Astrocyte of the cerebellum (primary cell): Measurements from ENCODE around the gene WDR89.
"Not testable (repeated sequence)": the region's sequence is repeated elsewhere in the genome, so short reads cannot be mapped to it uniquely, and the experiment has no call there.

Experiments
- DNase-seq: peaks from one replicate; pipeline ENCODE4 v3.0.0-alpha.2; 2011; ENCODE audit warnings: low read depth
- H3K4me3 ChIP-seq: 2 replicates; pipeline ENCODE4 v1.5.1; 2011; ENCODE audit warnings: mild to moderate bottlenecking, low read depth, low read length, moderate library complexity
- CTCF ChIP-seq: IDR thresholded peaks from 2 replicates; pipeline ENCODE4 v1.5.1; 2012; ENCODE audit warnings: low read length, low read depth, moderate library complexity, mild to moderate bottlenecking; ENCODE audit errors: missing control alignments
- in situ Hi-C: cut with HindIII; loops from 2 replicates; pipeline ENCODE4 v1.10.0; 2017; ENCODE audit warnings: low sequenced_read_pairs

The WDR89 gene

GRCh38 chr14:63603749-63604277, 37.9 kb downstream of the WDR89 start:
- in situ Hi-C loops = no loop called here
- no peak overlapping the region for H3K4me3 ChIP-seq
- TF ChIP-seq CTCF = no peak
- no peak for DNase-seq

GRCh38 chr14:63598807-63599206, 42.9 kb downstream of the WDR89 start:
- no peak for TF ChIP-seq CTCF
- H3K4me3 ChIP-seq = no peak overlapping the region
- in situ Hi-C loops = no loop called here
- no peak for DNase-seq

- in situ Hi-C loops = no loop called here
- TF ChIP-seq CTCF = no peak
- DNase-seq = no peak
- H3K4me3 ChIP-seq = no peak overlapping the region
Measured at GRCh38 chr14:63596998-63597658, 44.5 kb downstream of the WDR89 start.

GRCh38 chr14:63594455-63595372, 47.0 kb downstream of the WDR89 start:
- no peak overlapping the region for H3K4me3 ChIP-seq
- no peak for TF ChIP-seq CTCF
- in situ Hi-C loops = no loop called here
- DNase-seq = no peak

GRCh38 chr14:63583046-63583445, 58.6 kb downstream of the WDR89 start:
- H3K4me3 ChIP-seq, DNase-seq, in situ Hi-C loops: not testable (repeated sequence)

GRCh38 chr14:63581491-63581890, 60.2 kb downstream of the WDR89 start:
- in situ Hi-C loops = no loop called here

More at GRCh38 chr14:63581491-63581890, 60.2 kb downstream of the WDR89 start:
- no peak for TF ChIP-seq CTCF
- DNase-seq = no peak
- no peak overlapping the region for H3K4me3 ChIP-seq
